Transverse colon (tissue), 3 donors: ENCODE data around the gene FAM241A.

Experiments
- POLR2A ChIP-seq: fragments of 450-650 bp; IDR thresholded peaks from one replicate; pipeline ENCODE4 v1.6.1; 2016; ENCODE audit warnings: antibody characterized with exemption, mild to moderate bottlenecking, moderate library complexity
- TF ChIP-seq, protein P1 (sequence below), 5 experiments: fragments of 200-600 bp in 3 of 5; fragments of 450-650 bp in 2 of 5; sonication (generic) in 3 of 5; IDR thresholded peaks; 1 replicate in 2 of 5; 2 replicates in 3 of 5; pipeline ENCODE4 v1.5.1; 2016 to 2017; ENCODE audit warnings: antibody characterized with exemption in 5 of 5, inconsistent platforms in 3 of 5, mild to moderate bottlenecking in 2 of 5, moderate library complexity in 1 of 5

DNA sequence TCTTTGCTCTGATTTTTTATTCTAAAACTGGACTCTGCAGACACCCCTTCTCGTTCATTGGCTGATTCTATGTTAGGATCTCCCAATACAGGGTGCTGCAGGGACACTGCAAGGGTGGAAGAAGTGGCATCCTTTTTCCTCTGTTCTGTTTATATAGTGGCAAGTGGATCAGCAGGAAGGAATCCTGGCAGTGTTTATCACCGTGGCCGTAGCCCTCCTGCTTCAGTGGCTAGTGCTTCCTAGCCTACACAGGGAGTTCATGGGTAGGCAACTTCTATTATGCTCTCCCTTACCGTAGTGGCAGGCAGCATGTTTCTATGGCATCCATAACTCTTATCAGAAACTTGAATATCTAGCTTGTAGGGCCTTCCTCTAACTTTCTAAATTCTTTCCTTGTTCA is 79.9 kb downstream of the FAM241A start:
- TF ChIP-seq, protein P1, sequence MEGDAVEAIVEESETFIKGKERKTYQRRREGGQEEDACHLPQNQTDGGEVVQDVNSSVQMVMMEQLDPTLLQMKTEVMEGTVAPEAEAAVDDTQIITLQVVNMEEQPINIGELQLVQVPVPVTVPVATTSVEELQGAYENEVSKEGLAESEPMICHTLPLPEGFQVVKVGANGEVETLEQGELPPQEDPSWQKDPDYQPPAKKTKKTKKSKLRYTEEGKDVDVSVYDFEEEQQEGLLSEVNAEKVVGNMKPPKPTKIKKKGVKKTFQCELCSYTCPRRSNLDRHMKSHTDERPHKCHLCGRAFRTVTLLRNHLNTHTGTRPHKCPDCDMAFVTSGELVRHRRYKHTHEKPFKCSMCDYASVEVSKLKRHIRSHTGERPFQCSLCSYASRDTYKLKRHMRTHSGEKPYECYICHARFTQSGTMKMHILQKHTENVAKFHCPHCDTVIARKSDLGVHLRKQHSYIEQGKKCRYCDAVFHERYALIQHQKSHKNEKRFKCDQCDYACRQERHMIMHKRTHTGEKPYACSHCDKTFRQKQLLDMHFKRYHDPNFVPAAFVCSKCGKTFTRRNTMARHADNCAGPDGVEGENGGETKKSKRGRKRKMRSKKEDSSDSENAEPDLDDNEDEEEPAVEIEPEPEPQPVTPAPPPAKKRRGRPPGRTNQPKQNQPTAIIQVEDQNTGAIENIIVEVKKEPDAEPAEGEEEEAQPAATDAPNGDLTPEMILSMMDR (IDR thresholded peaks at IDR 0.05) = no peak
- TF ChIP-seq POLR2A = no peak
